Activated T-helper 9 cell treated with anti-CD3 and anti-CD28 coated beads, Interleukin-2, amount 50 U/mL, for 16 hours (primary cell): Measurements from ENCODE around the gene ARHGAP45.

ENCODE experiments used
- DNase-seq: peaks from one replicate; pipeline ENCODE4 v3.0.0-alpha.2; 2020; ENCODE audit warnings: low read depth

ARHGAP45 gene

DNA sequence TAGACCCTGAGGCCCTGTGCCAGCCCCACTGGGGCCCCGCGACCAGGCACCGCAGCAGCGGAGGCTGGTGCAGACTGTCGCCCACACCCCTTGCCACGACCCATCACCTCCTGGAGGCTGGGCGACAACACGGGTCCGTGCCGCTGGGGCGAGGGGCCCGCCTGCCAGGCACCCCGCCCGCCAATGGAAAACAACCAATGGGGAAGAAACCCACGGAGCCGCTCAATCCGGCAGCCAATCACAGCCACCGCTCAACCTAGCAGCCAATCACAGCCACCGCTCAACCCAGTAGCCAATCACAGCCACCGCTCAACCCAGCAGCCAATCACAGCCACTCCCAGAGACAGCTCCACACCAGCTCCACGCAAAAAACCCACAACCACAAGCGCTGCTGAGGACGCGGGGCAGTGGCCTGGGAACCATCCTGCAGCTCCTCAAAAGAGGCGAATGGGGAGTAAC lies 66.5 kb downstream of the ARHGAP45 start:
- DNase-seq, result peak; percentile 83

DNA sequence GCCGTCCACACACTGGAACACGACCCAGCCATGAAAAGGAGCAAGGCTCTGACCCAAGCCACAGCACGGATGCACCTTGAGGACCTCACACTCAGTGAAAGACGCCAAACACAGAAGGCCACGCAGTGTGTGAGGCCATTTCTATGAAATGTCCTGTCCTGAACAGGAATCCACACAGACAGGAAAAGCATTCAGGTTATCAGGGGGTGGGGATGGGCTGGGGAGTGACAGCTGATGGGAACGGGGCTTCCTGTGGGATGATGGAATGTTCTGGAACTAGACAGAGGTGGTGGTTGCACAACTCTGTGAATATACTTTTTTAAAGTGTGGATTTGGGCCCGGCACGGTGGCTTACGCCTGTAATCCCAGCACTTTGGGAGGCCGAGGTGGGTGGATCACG lies 67.5 kb downstream of the ARHGAP45 start:
- no peak for DNase-seq

DNA sequence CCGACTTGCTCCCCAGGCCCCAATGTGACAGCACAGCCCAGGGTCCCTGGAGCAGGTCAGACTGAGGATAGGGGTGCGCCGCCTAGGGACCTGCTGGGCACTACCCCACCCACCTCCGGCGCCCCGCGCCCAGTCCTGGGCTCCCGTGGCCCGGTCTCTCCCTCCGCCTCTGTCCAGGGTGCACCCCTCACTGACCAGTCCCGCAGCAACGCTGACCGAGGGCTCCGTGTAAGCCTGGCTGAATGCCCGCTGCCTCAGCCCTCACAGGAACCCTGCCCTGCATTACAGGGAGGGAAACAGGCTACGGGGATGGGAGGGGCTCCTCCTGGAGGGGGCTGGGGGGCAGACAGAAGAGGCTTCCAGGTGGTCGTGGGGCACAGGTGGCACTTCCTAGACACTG lies 68.5 kb downstream of the ARHGAP45 start:
- DNase-seq, result no peak

DNA sequence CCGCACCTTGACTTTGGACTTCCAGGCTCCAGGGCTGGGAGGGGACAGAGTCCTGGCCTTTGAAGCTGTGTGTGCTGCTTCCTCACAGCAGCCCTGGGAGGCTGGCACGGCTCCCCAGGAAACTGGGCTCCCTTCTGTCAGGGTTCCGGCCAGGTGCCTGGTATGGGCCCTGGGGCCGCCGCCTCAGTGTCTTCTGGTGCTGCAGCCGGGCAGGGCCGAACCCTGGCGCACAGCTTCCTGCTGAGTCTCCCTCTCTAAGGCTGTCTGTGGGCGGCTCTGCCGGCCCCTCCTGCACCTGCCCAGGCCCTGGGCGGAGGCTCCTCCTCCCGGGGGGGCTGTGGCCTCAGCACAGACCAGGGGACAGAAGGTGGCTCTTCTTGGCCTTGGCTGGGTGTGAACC lies 69.2 kb downstream of the ARHGAP45 start:
- no peak for DNase-seq
